Inflammatory macrophage (primary cell): ENCODE results near the gene MGAT4D.
"Not testable (repeated sequence)": the region's sequence is repeated elsewhere in the genome, so short reads cannot be mapped to it uniquely, and the experiment has no call there.

ENCODE experiments used
- DNase-seq, 2 donors: peaks; one replicate each; pipeline ENCODE4 v3.0.0-alpha.2; 2020 to 2022
- total RNA-seq, 18 experiments: gene quantifications; one replicate each; lab custom pipeline; 2026; ENCODE audit warnings: mixed read lengths in 6 of 18, inconsistent platforms in 2 of 18; lab: John Stamatoyannopoulos, UW

MGAT4D gene
- 0 to 0.11 (median 0) reads per million in 18 experiments for total RNA-seq

- no peak for DNase-seq
Observed at GRCh38 chr4:140497747-140498636, at the start of gene MGAT4D. MGAT4D (minus strand) TSS chr4:140498293; CDS start chr4:140498222, 71 bp downstream.

GRCh38 chr4:140533951-140534480 is 35.9 kb upstream of the MGAT4D start:
- no peak for DNase-seq

- DNase-seq = no peak
Observed at GRCh38 chr4:140529434-140529833, 31.3 kb upstream of the MGAT4D start.

GRCh38 chr4:140523857-140524742 is 26.0 kb upstream of the MGAT4D start, which contains the start of gene ELMOD2:
ELMOD2 (plus strand) TSS chr4:140524168; CDS start chr4:140525429, 1,261 bp downstream.
- peak; percentile 98 to 99 for DNase-seq

DNA sequence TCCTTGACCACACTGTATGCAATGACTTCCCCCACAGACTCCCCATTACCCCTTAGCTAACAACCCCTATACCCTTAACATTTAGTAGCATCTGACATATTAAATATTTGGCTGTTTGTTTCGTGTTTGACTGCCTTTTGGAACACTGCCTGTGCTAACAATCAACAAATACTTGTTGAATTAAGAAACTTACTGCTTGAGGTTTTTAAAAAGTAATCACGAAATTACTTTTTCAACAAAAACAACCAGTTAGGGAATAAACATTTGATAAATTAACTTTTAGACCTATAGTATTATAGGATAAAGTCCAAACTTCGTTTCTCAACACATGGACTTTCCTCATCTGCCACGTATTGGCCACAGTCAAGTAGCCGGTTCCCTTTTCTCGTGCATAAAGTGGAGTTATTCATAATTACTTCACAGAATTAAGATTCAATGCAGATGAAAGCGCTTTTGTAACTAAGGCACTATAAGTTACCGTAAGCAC is 25.3 kb upstream of the MGAT4D start:
- no peak for DNase-seq

DNA sequence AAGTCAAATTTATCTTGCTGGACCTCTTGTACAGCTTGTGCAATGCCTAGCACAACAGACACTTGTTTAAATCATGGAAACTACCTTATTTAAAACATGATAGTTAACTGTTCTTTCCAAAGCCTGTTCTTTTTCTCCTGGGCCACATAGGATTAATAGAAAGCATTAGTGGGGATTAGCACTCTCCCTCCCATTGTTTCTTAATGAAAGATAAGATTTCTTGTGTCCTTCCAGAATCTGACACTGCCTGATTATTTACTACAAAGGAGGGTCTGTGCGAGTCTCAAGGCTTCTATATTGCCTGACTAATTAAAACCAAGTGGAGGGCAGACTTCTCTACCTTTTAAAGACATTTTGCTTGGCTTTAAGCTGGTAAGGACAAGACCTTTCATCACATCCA is 17.3 kb upstream of the MGAT4D start:
- DNase-seq = no peak

GRCh38 chr4:140513765-140514164 is 15.7 kb upstream of the MGAT4D start:
- not testable (repeated sequence) for DNase-seq

DNA sequence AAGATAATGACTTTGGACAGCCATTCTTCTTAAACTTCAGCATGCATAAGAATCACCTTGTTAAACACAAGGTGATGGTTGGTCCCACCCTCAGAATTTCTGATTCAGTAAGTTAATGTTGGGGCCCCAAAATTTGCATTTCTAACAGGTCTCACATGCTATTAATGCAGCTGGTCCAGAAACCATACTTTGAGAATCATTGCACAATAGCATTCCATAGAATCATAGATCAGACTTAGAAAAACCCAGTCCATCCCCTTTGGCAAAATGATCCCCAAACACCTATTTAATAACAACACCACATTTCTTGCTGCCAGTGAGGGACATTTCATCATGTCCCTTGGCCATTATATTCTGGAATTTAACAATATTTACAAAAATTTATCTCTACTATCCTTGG is 6.2 kb upstream of the MGAT4D start:
- DNase-seq = no peak

DNA sequence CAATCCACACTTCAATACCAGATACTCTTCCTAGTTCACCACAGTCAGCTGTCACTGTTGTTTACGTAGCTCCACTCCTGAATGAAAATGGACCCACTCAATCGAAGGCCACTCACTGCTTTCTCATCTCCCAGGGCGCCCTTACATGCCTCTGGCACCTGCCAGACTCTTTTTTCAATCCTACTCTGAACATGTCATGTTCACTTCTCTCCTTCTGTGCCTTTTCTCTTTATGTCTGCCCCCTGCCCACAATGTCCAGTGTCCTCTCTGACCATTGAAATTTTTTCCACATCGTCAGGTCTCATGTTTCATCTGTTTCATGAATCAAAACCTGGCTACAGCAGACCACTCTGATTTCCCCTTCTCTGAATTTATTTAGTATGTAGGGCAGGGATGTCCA is 1.3 kb upstream of the MGAT4D start:
- DNase-seq = no peak

DNA sequence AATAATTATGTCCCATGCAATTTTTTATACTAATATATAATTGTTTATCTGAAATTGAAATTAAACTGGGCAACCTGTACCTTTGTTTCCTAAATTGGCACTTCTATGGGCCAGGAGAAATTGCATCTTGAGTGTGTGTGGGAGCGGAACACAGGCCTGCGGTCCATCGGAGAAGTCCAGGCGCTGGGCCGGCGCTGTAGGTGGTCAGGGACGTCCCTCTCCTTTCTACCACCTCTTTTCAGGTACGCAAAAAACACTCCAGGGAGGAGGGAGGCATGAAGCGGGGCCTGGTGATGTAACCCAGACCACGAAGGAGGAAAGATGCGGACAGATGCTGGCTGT is 717 bp downstream of the MGAT4D start:
- DNase-seq = no peak

GRCh38 chr4:140485939-140486338 is 12.2 kb downstream of the MGAT4D start:
- no peak for DNase-seq

GRCh38 chr4:140483445-140483844 is 14.6 kb downstream of the MGAT4D start:
- no peak for DNase-seq

- no peak for DNase-seq
Observed at GRCh38 chr4:140472156-140472555, 25.9 kb downstream of the MGAT4D start.

- no peak for DNase-seq
Observed at GRCh38 chr4:140469791-140470733, 28.0 kb downstream of the MGAT4D start.

DNA sequence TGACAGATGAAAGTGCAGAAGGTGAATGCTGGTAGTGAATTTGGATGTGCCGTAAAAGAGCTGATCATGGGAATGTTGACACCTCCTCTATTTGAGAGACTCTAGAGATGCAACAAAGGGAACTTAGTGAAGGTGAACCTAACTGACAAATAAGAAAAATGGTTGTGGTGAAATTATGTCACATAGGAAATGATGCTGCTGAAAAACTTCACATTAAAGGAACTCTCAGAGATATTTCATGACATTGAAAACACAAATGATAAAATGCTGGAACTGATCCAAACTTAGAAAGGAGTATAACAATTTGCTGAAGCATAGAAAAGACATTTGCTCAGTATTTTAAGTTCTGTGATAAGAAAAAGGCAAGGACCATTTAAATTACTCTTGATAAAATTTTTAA is 31.9 kb downstream of the MGAT4D start:
- DNase-seq = no peak

GRCh38 chr4:140463614-140464013 is 34.5 kb downstream of the MGAT4D start:
- no peak for DNase-seq

GRCh38 chr4:140463182-140463581 is 34.9 kb downstream of the MGAT4D start:
- no peak for DNase-seq

GRCh38 chr4:140450352-140450751 is 47.7 kb downstream of the MGAT4D start:
- no peak for DNase-seq

- DNase-seq = no peak
Observed at GRCh38 chr4:140448830-140449229, 49.3 kb downstream of the MGAT4D start.

GRCh38 chr4:140448162-140448561 is 49.9 kb downstream of the MGAT4D start:
- no peak for DNase-seq

DNA sequence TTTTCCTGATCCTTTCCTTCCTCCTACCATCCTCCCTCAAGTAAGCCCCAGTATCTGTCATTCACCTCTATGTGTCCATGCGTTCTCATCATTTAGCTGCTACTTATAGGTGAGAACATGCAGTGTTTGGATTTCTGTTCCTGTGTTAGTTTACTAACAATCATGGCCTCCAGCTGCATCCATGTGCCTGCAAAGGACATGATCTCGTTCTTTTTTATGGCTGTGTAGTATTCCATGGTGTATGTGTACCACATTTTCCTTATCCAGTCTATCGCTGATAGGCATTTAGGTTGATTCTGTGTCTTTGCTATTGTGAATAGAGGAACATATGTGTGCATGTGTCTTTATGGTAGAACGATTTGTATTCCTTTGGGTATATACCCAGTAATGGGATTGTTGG is 53.7 kb downstream of the MGAT4D start:
- DNase-seq = not testable (repeated sequence)

- DNase-seq = no peak
Observed at GRCh38 chr4:140439644-140440142, 58.4 kb downstream of the MGAT4D start.
